HCT116 (cell line): ENCODE data around the gene ATF1. TPM values are rescaled to one million over a fixed set of nuclear protein-coding genes. Genes with fewer than 3 reads are reported as not detected.

Source experiments
- ATAC-seq: fragments of 200-7000 bp; cut with Tn5 transposase; 2 replicates; pipeline ENCODE4 v1.9.1; 2020; ENCODE audit warnings: mild to moderate bottlenecking, moderate library complexity
- BruUV-seq: library from RNA; stranded (reverse); fragments of 400-500 nt; replicated peaks from 2 replicates; lab custom pipeline; 2021; lab: Mats Ljungman, UMichigan
- CTCF ChIA-PET: fragments of 300-600 bp; sonication (Branson Sonifier 250); formaldehyde crosslinking; loops from one replicate; lab custom pipeline; 2021; ENCODE audit warnings: antibody characterized with exemption; lab: Charles Lee
- POLR2A ChIA-PET: fragments of 300-600, 350-600 bp; sonication (Branson Sonifier 250); formaldehyde crosslinking; loops from one replicate; lab custom pipeline; 2021; ENCODE audit warnings: antibody characterized with exemption; lab: Charles Lee
- RAD21 ChIA-PET, 2 experiments: fragments of 300-600 bp; sonication (Branson Sonifier 250); formaldehyde crosslinking; loops; one replicate each; lab custom pipeline; 2023; ENCODE audit warnings: low total read pairs in 2 of 2; ENCODE audit not compliant: uncharacterized antibody in 2 of 2, unreplicated experiment in 2 of 2, low non-redundant PET in 1 of 2; lab: Charles Lee
- DNase-seq: peaks from one replicate; pipeline ENCODE4 v3.0.0-alpha.2; 2010; ENCODE audit warnings: low read depth, low spot score
- H2AFZ ChIP-seq: fragments of 200-600 bp; shearing (Covaris generic), sonication (generic); 2 replicates; pipeline ENCODE4 v1.6.1; 2017; ENCODE audit warnings: low read depth, mixed run types, mixed read lengths, antibody characterized with exemption, low read length; ENCODE audit not compliant: poor library complexity, severe bottlenecking
- H3K27ac ChIP-seq: 2 replicates; pipeline ENCODE4 v1.5.1; 2012; ENCODE audit warnings: low read depth, low read length
- H3K27me3 ChIP-seq: fragments of 200-600 bp; sonication (generic); 2 replicates; pipeline ENCODE4 v1.6.1; 2016; ENCODE audit warnings: mixed run types, low read length, mixed read lengths; ENCODE audit not compliant: insufficient read depth
- H3K36me3 ChIP-seq, 2 experiments: fragments of 200-500 bp in 1 of 2; fragments of 200-600 bp in 1 of 2; sonication (Bioruptor generic) in 1 of 2; sonication (generic) in 1 of 2; 2 replicates each; pipeline versions ENCODE4 v1.5.1 to v1.6.1; 2014 to 2016; ENCODE audit warnings: low read length in 2 of 2, inconsistent platforms in 1 of 2, mixed read lengths in 1 of 2, mixed run types in 1 of 2; ENCODE audit not compliant: insufficient read depth in 2 of 2, control insufficient read depth in 1 of 2
- H3K4me1 ChIP-seq, 2 experiments: fragments of 200-600 bp in 1 of 2; sonication (generic) in 1 of 2; 2 replicates each; pipeline versions ENCODE4 v1.5.1 to v1.6.1; 2012 to 2017; ENCODE audit warnings: low read length in 2 of 2, inconsistent platforms in 1 of 2, mild to moderate bottlenecking in 1 of 2, mixed read lengths in 1 of 2, mixed run types in 1 of 2, moderate library complexity in 1 of 2; ENCODE audit not compliant: insufficient read depth in 2 of 2, control insufficient read depth in 1 of 2
- H3K4me2 ChIP-seq: fragments of 200-600 bp; sonication (generic); 2 replicates; pipeline ENCODE4 v1.6.1; 2017; ENCODE audit warnings: mixed run types, low read length, mixed read lengths
- H3K4me3 ChIP-seq, 2 experiments: fragments of 200-600 bp in 1 of 2; sonication (generic) in 1 of 2; replicated peaks in 1 of 2; 2 replicates each; pipeline ENCODE4 v1.5.1; 2011 to 2016; ENCODE audit warnings: low read length in 2 of 2, control low read depth in 1 of 2, low read depth in 1 of 2, mild to moderate bottlenecking in 1 of 2, mixed read lengths in 1 of 2, mixed run types in 1 of 2
- H3K79me2 ChIP-seq: fragments of 200-600 bp; sonication (generic); 2 replicates; pipeline ENCODE4 v1.6.1; 2017; ENCODE audit warnings: mild to moderate bottlenecking, mixed run types, low read length, moderate library complexity, mixed read lengths; ENCODE audit not compliant: insufficient read depth
- H3K9ac ChIP-seq: fragments of 200-600 bp; sonication (generic); 2 replicates; pipeline ENCODE4 v1.6.1; 2016; ENCODE audit warnings: low read length, mixed read lengths
- H3K9me2 ChIP-seq: fragments of 200-600 bp; sonication (generic), shearing (Covaris generic); 2 replicates; pipeline ENCODE4 v1.6.1; 2017; ENCODE audit warnings: mixed run types, mild to moderate bottlenecking, moderate library complexity; ENCODE audit not compliant: insufficient read depth
- H3K9me3 ChIP-seq, 2 experiments: fragments of 200-500 bp in 1 of 2; fragments of 200-600 bp in 1 of 2; sonication (Bioruptor generic) in 1 of 2; sonication (generic) in 1 of 2; 2 replicates each; pipeline ENCODE4 v1.6.1; 2014 to 2017; ENCODE audit warnings: low read length in 2 of 2, mixed read lengths in 2 of 2, inconsistent platforms in 1 of 2, low read depth in 1 of 2, mild to moderate bottlenecking in 1 of 2, mixed run types in 1 of 2, moderate library complexity in 1 of 2; ENCODE audit not compliant: control insufficient read depth in 1 of 2, insufficient read depth in 1 of 2
- H4K20me1 ChIP-seq: fragments of 200-600 bp; sonication (generic), shearing (Covaris generic); 2 replicates; pipeline ENCODE4 v1.6.1; 2017; ENCODE audit warnings: mixed run types, mild to moderate bottlenecking, moderate library complexity; ENCODE audit not compliant: insufficient read depth
- CBX3 ChIP-seq: IDR thresholded peaks from 2 replicates; pipeline ENCODE4 v1.6.1; 2012; ENCODE audit warnings: low read depth
- EGR1 ChIP-seq: IDR thresholded peaks from 2 replicates; pipeline ENCODE4 v1.6.1; 2012; ENCODE audit warnings: low read depth
- EZH2 ChIP-seq: fragments of 200-600 bp; sonication (generic); IDR thresholded peaks from 2 replicates; pipeline ENCODE4 v1.6.1; 2017; ENCODE audit warnings: antibody characterized with exemption, mixed run types
- MAX ChIP-seq: IDR thresholded peaks from 2 replicates; pipeline ENCODE4 v1.6.1; 2012
- POLR2A ChIP-seq: IDR thresholded peaks from 2 replicates; pipeline ENCODE4 v1.7.0; 2011; ENCODE audit warnings: borderline replicate concordance; ENCODE audit not compliant: insufficient read depth, insufficient read length; ENCODE audit errors: extremely low read depth
- RAD21 ChIP-seq: IDR thresholded peaks from 2 replicates; pipeline ENCODE4 v1.6.1; 2012; ENCODE audit warnings: low read depth, mild to moderate bottlenecking
- REST ChIP-seq: IDR thresholded peaks from 2 replicates; pipeline ENCODE4 v1.6.1; 2012; ENCODE audit warnings: low read depth
- SP1 ChIP-seq: IDR thresholded peaks from 2 replicates; pipeline ENCODE4 v1.6.1; 2012; ENCODE audit warnings: low read depth
- TCF7L2 ChIP-seq: IDR thresholded peaks from 2 replicates; pipeline ENCODE4 v1.7.0; 2011; ENCODE audit warnings: borderline replicate concordance, inconsistent platforms; ENCODE audit not compliant: insufficient read depth, insufficient read length; ENCODE audit errors: extremely low read depth
- YY1 ChIP-seq: IDR thresholded peaks from 2 replicates; pipeline ENCODE4 v1.6.1; 2011; ENCODE audit warnings: low read length, low read depth, moderate library complexity, mild to moderate bottlenecking; ENCODE audit not compliant: insufficient replicate concordance; ENCODE audit errors: extremely low read depth
- ZBTB33 ChIP-seq: IDR thresholded peaks from 2 replicates; pipeline ENCODE4 v1.6.1; 2011; ENCODE audit warnings: mild to moderate bottlenecking, low read length, moderate library complexity; ENCODE audit not compliant: insufficient replicate concordance; ENCODE audit errors: extremely low read depth
- ZFX ChIP-seq: fragments of 450-650 bp; IDR thresholded peaks from 2 replicates; pipeline ENCODE4 v1.6.1; 2017
- intact Hi-C: fragments of 100-400 bp; cut with micrococcal nuclease; formaldehyde crosslinking; loops from 2 replicates; pipeline ENCODE4 v1.10.0; 2022
- total RNA-seq: library from RNA; stranded (reverse); gene quantifications from one replicate; pipeline ENCODE4 v1.2.1, GENCODE V29; 2021; ENCODE audit not compliant: unreplicated experiment

ATF1 gene
- total RNA-seq, 1 experiment from 2014 or later: 48.8 TPM

- H3K36me3 ChIP-seq: peaks cover 16 to 38% of the 10 kb centered on the region in 2 experiments; a peak in 2 of 4 replicates
- H3K4me1 ChIP-seq: no peaks in the 10 kb centered on the region
- ChIA-PET CTCF (no interaction called here), POLR2A (no interaction called here), RAD21 (no interaction called here)
- no peaks in the 10 kb centered on the region for H3K9me2 ChIP-seq
- no peak overlapping the region for H2AFZ ChIP-seq
- BruUV-seq: no TSS peak
- no peak for DNase-seq
- no peak overlapping the region for H3K9ac ChIP-seq
- no peaks in the 10 kb centered on the region for H3K9me3 ChIP-seq
- ATAC-seq: no peak
- intact Hi-C loops: no loop called here
- no peak overlapping the region for H3K27ac ChIP-seq
- TF ChIP-seq TCF7L2 (no peak), YY1 (no peak), EGR1 (no peak), SP1 (no peak), POLR2A (no peak), MAX (no peak), CBX3 (no peak), EZH2 (no peak), ZFX (no peak), RAD21 (no peak), REST (no peak), ZBTB33 (no peak)
- H3K79me2 ChIP-seq: no peaks in the 10 kb centered on the region
- no peak overlapping the region for H3K4me2 ChIP-seq
- H3K27me3 ChIP-seq: no peaks in the 10 kb centered on the region
- H3K4me3 ChIP-seq: no peak overlapping the region
- H4K20me1 ChIP-seq: no peaks in the 10 kb centered on the region
Observed at GRCh38 chr12:50720501-50720900, 43.4 kb upstream of the ATF1 start.
